HEK293 (cell line): ENCODE results near the gene SLC26A11.

Source experiments
- CTCF ChIA-PET: fragments of 350-600 bp; formaldehyde crosslinking; extraction: SDS; loops from one replicate; lab custom pipeline; 2021; ENCODE audit warnings: antibody characterized with exemption; lab: Yijun Ruan, JAX
- POLR2A ChIA-PET: fragments of 300-600 bp; formaldehyde crosslinking; extraction: SDS; loops from one replicate; lab custom pipeline; 2020; ENCODE audit warnings: antibody characterized with exemption, inconsistent platforms; lab: Yijun Ruan, JAX
- H3K27ac ChIP-seq: fragments of 200-500 bp; sonication (Bioruptor generic); 2 replicates; pipeline ENCODE4 v1.5.1; 2014; ENCODE audit warnings: low read depth, low read length, control low read depth, inconsistent platforms; ENCODE audit errors: extremely low read depth
- H3K36me3 ChIP-seq, 2 experiments: fragments of 200-500 bp in 1 of 2; sonication (Bioruptor generic) in 1 of 2; 1 replicate in 1 of 2; 2 replicates in 1 of 2; pipeline ENCODE4 v1.5.1; 2014 to 2017; ENCODE audit warnings: inconsistent platforms in 2 of 2, low read length in 2 of 2; ENCODE audit not compliant: control insufficient read depth in 2 of 2, insufficient read depth in 1 of 2
- H3K4me1 ChIP-seq: fragments of 200-500 bp; sonication (Bioruptor generic); 2 replicates; pipeline ENCODE4 v1.5.1; 2014; ENCODE audit warnings: mild to moderate bottlenecking, low read length, inconsistent platforms; ENCODE audit not compliant: control insufficient read depth, insufficient read depth
- H3K4me3 ChIP-seq: 2 replicates; pipeline ENCODE4 v1.5.1; 2011; ENCODE audit warnings: low read depth, mild to moderate bottlenecking, control low read depth, low read length, moderate library complexity
- H3K9me3 ChIP-seq: fragments of 200-500 bp; sonication (Bioruptor generic); 2 replicates; pipeline ENCODE4 v1.5.1; 2014; ENCODE audit warnings: low read depth, low read length, inconsistent platforms; ENCODE audit not compliant: control insufficient read depth, insufficient read depth
- FEZF1 ChIP-seq: fragments of 450-650 bp; formaldehyde crosslinking; IDR thresholded peaks from 2 replicates; pipeline ENCODE4 v1.5.1; 2016; ENCODE audit warnings: missing biosample characterization, missing genetic modification characterization
- KLF16 ChIP-seq: fragments of 450-650 bp; formaldehyde crosslinking; IDR thresholded peaks from 2 replicates; pipeline ENCODE4 v1.5.1; 2017; ENCODE audit warnings: missing biosample characterization, missing genetic modification characterization
- KLF7 ChIP-seq: fragments of 450-650 bp; formaldehyde crosslinking; IDR thresholded peaks from 2 replicates; pipeline ENCODE4 v1.5.1; 2016; ENCODE audit warnings: missing biosample characterization, missing genetic modification characterization, borderline replicate concordance
- OVOL3 ChIP-seq: fragments of 450-650 bp; formaldehyde crosslinking; IDR thresholded peaks from 2 replicates; pipeline ENCODE4 v1.5.1; 2016; ENCODE audit warnings: missing biosample characterization, missing genetic modification characterization
- SCRT1 ChIP-seq: fragments of 450-650 bp; formaldehyde crosslinking; IDR thresholded peaks from 2 replicates; pipeline ENCODE4 v1.5.1; 2016; ENCODE audit warnings: missing biosample characterization, missing genetic modification characterization, borderline replicate concordance
- ZBTB17 ChIP-seq: fragments of 450-650 bp; formaldehyde crosslinking; IDR thresholded peaks from 2 replicates; pipeline ENCODE4 v1.5.1; 2016; ENCODE audit warnings: missing biosample characterization, missing genetic modification characterization
- ZNF202 ChIP-seq: fragments of 450-650 bp; formaldehyde crosslinking; IDR thresholded peaks from 2 replicates; pipeline ENCODE4 v1.5.1; 2016; ENCODE audit warnings: missing biosample characterization, missing genetic modification characterization, borderline replicate concordance
- ZNF266 ChIP-seq: fragments of 450-650 bp; formaldehyde crosslinking; IDR thresholded peaks from 2 replicates; pipeline ENCODE4 v1.5.1; 2016; ENCODE audit warnings: missing biosample characterization, missing genetic modification characterization, low read depth
- ZNF311 ChIP-seq: fragments of 450-650 bp; formaldehyde crosslinking; IDR thresholded peaks from 2 replicates; pipeline ENCODE4 v1.5.1; 2017; ENCODE audit warnings: missing biosample characterization, missing genetic modification characterization, borderline replicate concordance
- ZNF324 ChIP-seq: fragments of 450-650 bp; formaldehyde crosslinking; IDR thresholded peaks from 2 replicates; pipeline ENCODE4 v1.5.1; 2016; ENCODE audit warnings: missing biosample characterization, missing genetic modification characterization
- ZNF335 ChIP-seq: fragments of 450-650 bp; formaldehyde crosslinking; conservative IDR thresholded peaks from 2 replicates; pipeline ENCODE4 v1.5.1; 2016; ENCODE audit warnings: missing biosample characterization, missing genetic modification characterization
- ZNF366 ChIP-seq: fragments of 450-650 bp; formaldehyde crosslinking; conservative IDR thresholded peaks from 2 replicates; pipeline ENCODE4 v1.5.1; 2016; ENCODE audit warnings: missing biosample characterization, missing genetic modification characterization
- ZNF423 ChIP-seq: fragments of 450-650 bp; formaldehyde crosslinking; IDR thresholded peaks from 2 replicates; pipeline ENCODE4 v1.5.1; 2016; ENCODE audit warnings: missing biosample characterization, missing genetic modification characterization
- ZNF433 ChIP-seq: fragments of 450-650 bp; formaldehyde crosslinking; IDR thresholded peaks from 2 replicates; pipeline ENCODE4 v1.5.1; 2016; ENCODE audit warnings: missing biosample characterization, missing genetic modification characterization, low read depth
- ZNF473 ChIP-seq: fragments of 450-650 bp; formaldehyde crosslinking; IDR thresholded peaks from 2 replicates; pipeline ENCODE4 v1.5.1; 2017; ENCODE audit warnings: missing biosample characterization, missing genetic modification characterization
- ZNF510 ChIP-seq: fragments of 450-650 bp; formaldehyde crosslinking; IDR thresholded peaks from 2 replicates; pipeline ENCODE4 v1.5.1; 2018; ENCODE audit warnings: mild to moderate bottlenecking, missing genetic modification characterization, missing biosample characterization; ENCODE audit not compliant: insufficient replicate concordance
- ZNF571 ChIP-seq: fragments of 450-650 bp; formaldehyde crosslinking; IDR thresholded peaks from 2 replicates; pipeline ENCODE4 v1.5.0; 2017; ENCODE audit warnings: missing biosample characterization, missing genetic modification characterization
- ZNF600 ChIP-seq: fragments of 450-650 bp; formaldehyde crosslinking; IDR thresholded peaks from 2 replicates; pipeline ENCODE4 v1.5.1; 2016; ENCODE audit warnings: missing biosample characterization, missing genetic modification characterization
- ZNF660 ChIP-seq: fragments of 450-650 bp; IDR thresholded peaks from 2 replicates; pipeline ENCODE4 v1.5.1; 2018; ENCODE audit warnings: missing biosample characterization, mild to moderate bottlenecking, missing genetic modification characterization
- ZNF670 ChIP-seq: fragments of 450-650 bp; formaldehyde crosslinking; IDR thresholded peaks from 2 replicates; pipeline ENCODE4 v1.5.1; 2016; ENCODE audit warnings: missing biosample characterization, missing genetic modification characterization, low read depth
- ZNF707 ChIP-seq: fragments of 450-650 bp; formaldehyde crosslinking; IDR thresholded peaks from 2 replicates; pipeline ENCODE4 v1.5.1; 2016; ENCODE audit warnings: missing biosample characterization, missing genetic modification characterization
- ZNF768 ChIP-seq: fragments of 450-650 bp; formaldehyde crosslinking; IDR thresholded peaks from 2 replicates; pipeline ENCODE4 v1.5.1; 2018; ENCODE audit warnings: missing biosample characterization, mild to moderate bottlenecking, missing genetic modification characterization
- ZSCAN23 ChIP-seq: fragments of 450-650 bp; formaldehyde crosslinking; IDR thresholded peaks from 2 replicates; pipeline ENCODE4 v1.5.1; 2016; ENCODE audit warnings: missing biosample characterization, missing genetic modification characterization
- TF ChIP-seq, protein P1 (sequence below): fragments of 450-650 bp; formaldehyde crosslinking; IDR thresholded peaks from 2 replicates; pipeline ENCODE4 v1.5.1; 2016; ENCODE audit warnings: missing biosample characterization, missing genetic modification characterization
- TF ChIP-seq, protein P2 (sequence below): fragments of 450-650 bp; formaldehyde crosslinking; IDR thresholded peaks from 2 replicates; pipeline ENCODE4 v1.5.1; 2016; ENCODE audit warnings: missing biosample characterization, missing genetic modification characterization
- TF ChIP-seq, protein P3 (sequence below): fragments of 450-650 bp; formaldehyde crosslinking; IDR thresholded peaks from 2 replicates; pipeline ENCODE4 v1.5.1; 2016; ENCODE audit warnings: missing biosample characterization, missing genetic modification characterization
- TF ChIP-seq, protein P4 (sequence below): fragments of 450-650 bp; formaldehyde crosslinking; IDR thresholded peaks from 2 replicates; pipeline ENCODE4 v1.5.1; 2016; ENCODE audit warnings: missing biosample characterization, missing genetic modification characterization
- TF ChIP-seq, protein P5 (sequence below): fragments of 450-650 bp; formaldehyde crosslinking; IDR thresholded peaks from 2 replicates; pipeline ENCODE4 v1.5.1; 2017; ENCODE audit warnings: missing biosample characterization, missing genetic modification characterization
- TF ChIP-seq, protein P6 (sequence below): fragments of 450-650 bp; IDR thresholded peaks from 2 replicates; pipeline ENCODE4 v1.5.1; 2018; ENCODE audit warnings: missing biosample characterization, missing genetic modification characterization

SLC26A11 gene

DNA sequence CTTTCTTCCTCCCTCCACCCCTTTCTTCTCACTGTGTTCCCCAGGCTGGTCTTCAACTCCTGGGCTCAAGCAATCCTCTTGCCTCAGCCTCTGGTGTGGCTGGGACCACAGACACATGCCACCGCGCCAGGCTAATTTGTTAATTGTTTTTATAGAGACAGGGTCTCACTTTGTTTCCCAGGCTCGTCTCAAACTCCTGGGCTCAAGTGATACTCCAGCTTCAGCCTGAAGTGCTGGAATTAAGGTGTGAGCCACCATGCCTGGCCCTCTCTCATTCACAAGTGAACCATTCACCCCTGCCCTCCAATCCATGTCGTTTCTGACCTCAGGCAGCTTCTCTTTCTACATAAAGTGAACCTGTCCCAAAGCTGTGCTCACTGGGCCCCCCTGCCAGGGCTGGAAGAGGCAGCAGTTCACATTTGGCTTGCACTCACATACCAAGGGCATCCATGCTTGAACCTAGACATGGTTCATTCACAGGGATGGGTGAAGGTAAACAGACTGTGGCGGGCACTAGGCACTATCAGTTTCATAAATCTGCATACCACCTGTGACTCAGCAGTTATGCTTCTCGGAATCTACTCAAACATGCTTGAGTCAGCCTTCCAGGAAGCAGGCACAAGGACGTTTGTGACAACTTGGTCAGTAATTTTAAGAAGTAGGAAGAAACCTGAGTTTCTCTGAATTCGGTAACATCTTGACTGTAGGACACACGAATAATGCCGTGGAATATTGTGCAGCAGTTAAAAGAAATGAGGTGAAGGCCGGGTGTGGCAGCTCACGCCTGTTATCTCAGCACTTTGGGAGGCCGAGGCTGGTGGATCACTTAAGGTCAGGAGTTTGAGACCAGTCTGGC, 34.4 kb downstream of the SLC26A11 start (continued):
- TF ChIP-seq, protein P1, sequence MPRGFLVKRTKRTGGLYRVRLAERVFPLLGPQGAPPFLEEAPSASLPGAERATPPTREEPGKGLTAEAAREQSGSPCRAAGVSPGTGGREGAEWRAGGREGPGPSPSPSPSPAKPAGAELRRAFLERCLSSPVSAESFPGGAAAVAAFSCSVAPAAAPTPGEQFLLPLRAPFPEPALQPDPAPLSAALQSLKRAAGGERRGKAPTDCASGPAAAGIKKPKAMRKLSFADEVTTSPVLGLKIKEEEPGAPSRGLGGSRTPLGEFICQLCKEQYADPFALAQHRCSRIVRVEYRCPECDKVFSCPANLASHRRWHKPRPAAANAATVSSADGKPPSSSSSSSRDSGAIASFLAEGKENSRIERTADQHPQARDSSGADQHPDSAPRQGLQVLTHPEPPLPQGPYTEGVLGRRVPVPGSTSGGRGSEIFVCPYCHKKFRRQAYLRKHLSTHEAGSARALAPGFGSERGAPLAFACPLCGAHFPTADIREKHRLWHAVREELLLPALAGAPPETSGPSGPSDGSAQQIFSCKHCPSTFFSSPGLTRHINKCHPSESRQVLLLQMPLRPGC (tag by site-specific recombination), result no peak
- 0 out of 2 replicates have a peak, but pooled peaks have one; percentile 23 for TF ChIP-seq ZBTB17 (tag by site-specific recombination)
- peak; percentile 59; the same call in 1 of the 2 replicates for TF ChIP-seq SCRT1 (tag by site-specific recombination)
- TF ChIP-seq, protein P2, sequence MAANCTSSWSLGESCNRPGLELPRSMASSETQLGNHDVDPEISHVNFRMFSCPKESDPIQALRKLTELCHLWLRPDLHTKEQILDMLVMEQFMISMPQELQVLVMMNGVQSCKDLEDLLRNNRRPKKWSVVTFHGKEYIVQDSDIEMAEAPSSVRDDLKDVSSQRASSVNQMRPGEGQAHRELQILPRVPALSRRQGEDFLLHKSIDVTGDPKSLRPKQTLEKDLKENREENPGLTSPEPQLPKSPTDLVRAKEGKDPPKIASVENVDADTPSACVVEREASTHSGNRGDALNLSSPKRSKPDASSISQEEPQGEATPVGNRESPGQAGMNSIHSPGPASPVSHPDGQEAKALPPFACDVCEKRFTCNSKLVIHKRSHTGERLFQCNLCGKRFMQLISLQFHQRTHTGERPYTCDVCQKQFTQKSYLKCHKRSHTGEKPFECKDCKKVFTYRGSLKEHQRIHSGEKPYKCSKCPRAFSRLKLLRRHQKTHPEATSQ (tag by site-specific recombination), result no peak
- TF ChIP-seq ZNF423 (tag by site-specific recombination), result no peak
- TF ChIP-seq ZNF707, result no peak
- peak; percentile 73 for TF ChIP-seq ZNF600 (tag by site-specific recombination)
- no peak for TF ChIP-seq ZNF311
- TF ChIP-seq, protein P3, sequence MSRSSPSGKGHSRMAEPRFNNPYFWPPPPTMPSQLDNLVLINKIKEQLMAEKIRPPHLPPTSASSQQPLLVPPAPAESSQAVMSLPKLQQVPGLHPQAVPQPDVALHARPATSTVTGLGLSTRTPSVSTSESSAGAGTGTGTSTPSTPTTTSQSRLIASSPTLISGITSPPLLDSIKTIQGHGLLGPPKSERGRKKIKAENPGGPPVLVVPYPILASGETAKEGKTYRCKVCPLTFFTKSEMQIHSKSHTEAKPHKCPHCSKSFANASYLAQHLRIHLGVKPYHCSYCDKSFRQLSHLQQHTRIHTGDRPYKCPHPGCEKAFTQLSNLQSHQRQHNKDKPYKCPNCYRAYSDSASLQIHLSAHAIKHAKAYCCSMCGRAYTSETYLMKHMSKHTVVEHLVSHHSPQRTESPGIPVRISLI, result no peak
- TF ChIP-seq ZNF366 (tag by site-specific recombination), result no peak
- TF ChIP-seq, protein P4, sequence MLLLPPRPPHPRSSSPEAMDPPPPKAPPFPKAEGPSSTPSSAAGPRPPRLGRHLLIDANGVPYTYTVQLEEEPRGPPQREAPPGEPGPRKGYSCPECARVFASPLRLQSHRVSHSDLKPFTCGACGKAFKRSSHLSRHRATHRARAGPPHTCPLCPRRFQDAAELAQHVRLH (tag by site-specific recombination), result no peak
- TF ChIP-seq, protein P5, sequence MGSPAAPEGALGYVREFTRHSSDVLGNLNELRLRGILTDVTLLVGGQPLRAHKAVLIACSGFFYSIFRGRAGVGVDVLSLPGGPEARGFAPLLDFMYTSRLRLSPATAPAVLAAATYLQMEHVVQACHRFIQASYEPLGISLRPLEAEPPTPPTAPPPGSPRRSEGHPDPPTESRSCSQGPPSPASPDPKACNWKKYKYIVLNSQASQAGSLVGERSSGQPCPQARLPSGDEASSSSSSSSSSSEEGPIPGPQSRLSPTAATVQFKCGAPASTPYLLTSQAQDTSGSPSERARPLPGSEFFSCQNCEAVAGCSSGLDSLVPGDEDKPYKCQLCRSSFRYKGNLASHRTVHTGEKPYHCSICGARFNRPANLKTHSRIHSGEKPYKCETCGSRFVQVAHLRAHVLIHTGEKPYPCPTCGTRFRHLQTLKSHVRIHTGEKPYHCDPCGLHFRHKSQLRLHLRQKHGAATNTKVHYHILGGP, result 0 out of 2 replicates have a peak, but pooled peaks have one; percentile 22
- no peak for TF ChIP-seq ZNF266 (tag by site-specific recombination)
- TF ChIP-seq ZNF433 (tag by site-specific recombination), result no peak
- TF ChIP-seq ZNF473, result no peak
- no peak for TF ChIP-seq ZNF768
- no peak for TF ChIP-seq ZSCAN23 (tag by site-specific recombination)
- TF ChIP-seq ZNF660 (tag by site-specific recombination), result no peak
- TF ChIP-seq, all 188 proteins: peak for 7

DNA sequence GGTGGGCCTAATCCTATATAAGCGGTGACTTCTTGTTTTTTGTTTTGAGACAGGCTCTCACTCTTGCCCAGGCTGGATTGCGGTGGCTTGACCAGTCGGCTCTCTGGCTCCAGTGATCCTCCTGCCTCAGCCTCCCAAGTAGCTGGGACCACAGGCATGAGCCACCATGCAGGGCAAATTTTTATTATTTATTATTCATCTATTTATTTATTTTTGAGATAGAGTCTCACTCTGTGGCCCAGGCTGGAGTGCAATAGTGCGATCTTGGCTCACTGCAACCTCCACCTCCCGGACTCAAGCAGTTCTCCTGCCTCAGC, 35.8 kb downstream of the SLC26A11 start:
- Histone ChIP-seq H3K27ac (no peak overlapping the region), H3K4me1 (peaks cover 3% of the 10 kb centered on the region; the same call in 1 of the 2 replicates), H3K4me3 (no peak overlapping the region), H3K36me3 (peaks cover 0 to 22% of the 10 kb centered on the region in 2 experiments; a peak in 1 of 3 replicates), H3K9me3 (no peaks in the 10 kb centered on the region)
- POLR2A ChIA-PET, result no interaction called here
- CTCF ChIA-PET, result no interaction called here
- TF ChIP-seq FEZF1 (tag by site-specific recombination) (no peak), ZNF571 (tag by site-specific recombination) (no peak), ZNF670 (tag by site-specific recombination) (no peak), OVOL3 (no peak), ZNF660 (tag by site-specific recombination) (no peak), ZNF202 (tag by site-specific recombination) (no peak), KLF16 (tag by site-specific recombination) (no peak), ZNF510 (tag by site-specific recombination) (no peak), ZNF335 (no peak), ZNF324 (tag by site-specific recombination) (no peak), KLF7 (tag by site-specific recombination) (no peak), ZNF433 (tag by site-specific recombination) (no peak)
- TF ChIP-seq, protein P6, sequence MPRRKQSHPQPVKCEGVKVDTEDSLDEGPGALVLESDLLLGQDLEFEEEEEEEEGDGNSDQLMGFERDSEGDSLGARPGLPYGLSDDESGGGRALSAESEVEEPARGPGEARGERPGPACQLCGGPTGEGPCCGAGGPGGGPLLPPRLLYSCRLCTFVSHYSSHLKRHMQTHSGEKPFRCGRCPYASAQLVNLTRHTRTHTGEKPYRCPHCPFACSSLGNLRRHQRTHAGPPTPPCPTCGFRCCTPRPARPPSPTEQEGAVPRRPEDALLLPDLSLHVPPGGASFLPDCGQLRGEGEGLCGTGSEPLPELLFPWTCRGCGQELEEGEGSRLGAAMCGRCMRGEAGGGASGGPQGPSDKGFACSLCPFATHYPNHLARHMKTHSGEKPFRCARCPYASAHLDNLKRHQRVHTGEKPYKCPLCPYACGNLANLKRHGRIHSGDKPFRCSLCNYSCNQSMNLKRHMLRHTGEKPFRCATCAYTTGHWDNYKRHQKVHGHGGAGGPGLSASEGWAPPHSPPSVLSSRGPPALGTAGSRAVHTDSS (tag by site-specific recombination), result no peak
